GM04503 (cell line): Measurements from ENCODE around the gene CACNA1E.
"Not testable (repeated sequence)": the region's sequence is repeated elsewhere in the genome, so short reads cannot be mapped to it uniquely, and the experiment has no call there.

Experiments
- DNase-seq: peaks from one replicate; pipeline ENCODE4 v3.0.0-alpha.2; 2012; ENCODE audit warnings: low read depth

CACNA1E gene

DNA sequence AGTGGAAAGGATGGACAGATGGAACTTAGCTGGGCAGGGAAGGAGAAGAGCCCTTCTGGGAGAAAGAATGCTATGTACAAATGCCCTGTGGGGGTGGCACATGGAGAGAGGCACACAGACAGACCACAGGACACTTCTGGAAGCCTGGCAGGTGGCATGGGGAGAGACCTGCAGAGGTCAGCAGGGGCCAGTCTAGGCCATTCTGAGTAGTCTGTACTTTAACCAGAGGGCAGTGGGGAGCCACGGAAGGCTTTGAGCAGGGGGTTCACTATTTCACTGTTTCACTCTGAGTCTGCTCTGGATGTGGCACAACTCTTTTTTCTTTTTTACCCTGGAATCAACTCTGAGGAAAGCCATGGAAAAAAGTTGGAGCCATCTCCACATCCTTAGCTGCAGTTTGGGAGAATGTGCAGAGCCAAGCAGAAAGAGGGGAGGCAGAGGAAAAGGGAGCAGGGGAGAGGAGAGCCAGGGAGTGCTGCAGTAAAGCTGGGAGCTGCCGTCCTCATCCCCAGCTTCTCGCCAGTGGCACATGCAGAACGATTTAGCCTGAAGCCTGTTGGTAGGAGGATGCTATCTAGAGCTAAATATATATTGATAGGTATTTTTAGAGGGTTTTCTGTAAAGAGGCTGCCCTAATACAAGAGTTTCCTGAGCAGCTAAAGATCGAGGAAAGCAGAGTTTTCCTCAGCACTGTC is 34.0 kb downstream of the CACNA1E start:
- DNase-seq, result no peak

DNA sequence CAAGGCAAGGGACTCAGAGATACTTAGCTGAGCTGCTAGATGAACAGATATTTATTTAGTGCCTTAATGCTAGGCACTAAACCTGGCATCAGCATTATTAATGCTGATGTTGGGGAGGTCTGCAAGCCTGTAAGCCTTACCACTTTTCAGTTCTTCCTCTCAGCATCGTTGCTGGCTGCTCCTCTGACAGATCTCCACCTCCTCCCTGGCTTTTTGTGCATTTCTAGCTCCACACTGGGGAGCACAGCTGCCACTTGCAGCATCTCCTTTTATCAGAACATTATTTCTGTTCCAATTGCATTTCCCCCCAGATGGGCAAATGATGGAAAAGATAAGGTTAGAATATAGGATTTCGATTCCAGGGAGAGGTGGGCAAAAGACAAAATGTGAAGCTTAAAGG is 34.8 kb downstream of the CACNA1E start:
- DNase-seq, result no peak

DNA sequence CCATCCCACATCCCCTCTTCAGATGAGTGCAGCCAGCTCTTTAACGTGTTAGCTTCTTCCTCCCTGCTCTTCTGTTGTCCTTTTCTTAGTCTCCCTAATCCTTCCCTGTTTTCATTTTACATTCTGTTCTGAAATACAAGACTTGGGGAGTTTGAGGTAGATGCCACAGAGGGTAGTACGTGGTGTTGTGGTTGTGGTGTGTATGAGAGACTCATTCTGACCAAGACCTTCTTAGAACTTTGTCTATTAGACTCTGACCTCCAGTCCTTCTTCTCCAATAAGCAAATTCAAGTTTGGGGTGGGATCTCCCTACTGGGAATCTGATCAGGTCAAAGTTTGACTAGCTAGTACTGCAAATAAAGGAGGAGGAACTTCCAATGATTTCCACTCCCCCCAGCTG is 39.5 kb downstream of the CACNA1E start:
- no peak for DNase-seq

DNA sequence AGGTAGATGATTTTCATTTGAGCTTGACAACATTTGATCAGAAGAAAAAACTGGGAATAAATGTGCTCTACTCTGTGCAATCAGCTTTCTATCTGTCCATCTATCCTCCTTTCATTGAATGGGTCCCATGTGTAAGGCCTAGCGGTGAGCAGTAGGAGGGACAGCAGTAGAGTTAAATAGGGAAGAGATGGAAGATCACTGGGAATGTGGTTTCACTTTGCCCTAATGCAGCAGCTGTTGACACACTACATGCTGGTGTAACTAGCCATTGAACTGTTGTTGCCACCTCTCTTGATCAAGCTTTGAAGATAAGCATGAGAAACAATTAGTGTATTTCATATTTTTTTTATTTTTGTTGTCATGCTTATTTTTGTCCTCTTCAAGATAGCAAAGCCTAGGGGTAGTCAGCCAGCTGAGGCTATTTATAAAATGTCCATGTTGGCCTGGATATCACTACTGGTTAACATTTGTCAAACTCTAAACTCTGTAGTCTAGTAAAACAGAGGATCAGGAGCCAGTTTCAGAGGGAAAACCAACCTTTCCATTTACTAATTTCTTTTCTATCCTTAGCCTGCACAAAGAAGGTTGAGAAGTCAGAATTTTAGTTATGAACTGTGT is 41.9 kb downstream of the CACNA1E start:
- no peak for DNase-seq

DNA sequence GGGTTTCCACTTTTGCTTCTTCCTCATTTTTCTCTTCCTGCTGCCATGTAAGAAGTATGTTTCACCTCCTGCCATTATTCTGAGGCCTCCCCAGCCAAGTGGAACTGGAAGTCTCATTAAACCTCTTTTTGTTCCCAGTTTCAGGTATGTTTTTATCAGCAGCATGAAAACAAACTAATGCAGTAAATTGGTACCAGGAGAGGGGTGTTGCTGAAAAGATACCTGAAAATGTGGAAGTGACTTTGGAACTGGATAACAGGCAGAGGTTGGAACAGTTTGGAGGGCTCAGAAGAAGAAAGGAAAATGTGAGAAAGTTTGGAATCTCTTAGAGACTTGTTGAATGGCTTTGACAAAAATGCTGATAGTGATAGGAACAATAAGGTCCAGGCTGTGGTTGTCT is 44.9 kb downstream of the CACNA1E start:
- DNase-seq, result not testable (repeated sequence)

DNA sequence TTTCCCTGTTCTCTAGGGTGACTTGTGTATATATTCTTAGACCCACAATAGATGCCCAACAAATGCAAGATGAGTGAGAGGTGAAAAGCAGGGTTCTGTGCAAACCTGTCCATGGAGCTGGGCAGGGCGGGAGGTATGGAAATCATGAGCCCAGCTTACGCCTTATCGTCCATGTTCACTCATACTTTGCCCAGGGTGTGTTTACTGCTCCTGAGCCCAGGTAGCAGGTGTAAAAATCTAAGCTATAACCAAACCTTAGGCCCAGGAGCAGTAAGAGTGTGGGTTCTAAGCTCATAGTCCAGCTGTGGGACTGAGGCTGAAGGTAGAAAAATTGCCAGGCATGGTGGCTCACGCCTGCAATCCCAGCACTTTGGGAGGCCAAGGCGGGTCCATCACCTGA is 48.1 kb downstream of the CACNA1E start:
- no peak for DNase-seq

DNA sequence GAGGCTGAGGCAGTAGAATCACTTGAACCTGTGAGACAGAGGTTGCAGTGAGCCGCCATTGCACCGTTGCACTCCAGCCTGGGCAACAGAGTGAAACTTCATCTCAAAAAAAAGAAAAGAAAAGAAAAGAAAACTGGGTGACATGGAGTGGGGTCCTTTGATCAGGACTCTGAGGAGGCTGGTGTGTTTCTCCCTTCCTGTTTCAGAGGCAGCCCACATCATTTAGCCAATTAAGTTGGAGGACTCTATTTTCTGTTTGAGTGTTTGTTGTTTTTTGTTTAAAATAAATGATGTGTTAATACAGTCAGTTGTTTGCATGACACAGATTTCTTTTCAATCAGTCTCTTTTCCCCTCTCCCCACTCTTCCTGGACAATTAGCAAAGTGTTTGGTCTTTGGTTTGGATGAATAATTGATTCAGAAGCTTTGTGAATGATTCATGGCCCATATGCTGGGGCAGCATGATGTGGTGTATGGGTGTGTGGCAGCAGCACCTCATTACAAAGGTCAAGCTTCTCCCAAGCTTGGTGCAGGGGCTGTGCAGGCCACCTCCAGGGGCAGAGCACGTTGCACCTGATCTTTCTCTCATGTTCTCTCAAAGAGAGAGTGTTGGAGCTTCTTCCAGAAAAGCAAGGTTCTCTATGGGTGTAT is 48.8 kb downstream of the CACNA1E start:
- DNase-seq, result no peak

DNA sequence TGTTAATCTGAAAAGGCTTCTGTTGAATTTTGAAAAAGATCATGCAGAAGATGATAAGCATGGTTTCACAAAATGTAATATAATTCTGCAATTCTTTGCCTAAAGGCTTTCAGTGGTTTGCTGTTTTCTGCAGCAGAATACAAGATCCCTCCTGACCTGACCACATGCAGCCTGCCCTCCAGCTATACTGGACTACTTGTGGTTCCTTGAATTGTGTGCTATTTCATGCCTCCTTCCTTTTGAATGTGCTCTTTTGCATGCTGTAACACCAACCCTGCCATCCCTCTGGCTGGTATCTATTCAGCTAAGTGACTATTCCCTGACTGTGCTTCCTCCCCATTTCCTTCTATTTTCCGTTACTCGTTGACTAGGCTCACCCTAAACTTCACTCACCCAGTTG is 55.5 kb downstream of the CACNA1E start:
- DNase-seq, result no peak

DNA sequence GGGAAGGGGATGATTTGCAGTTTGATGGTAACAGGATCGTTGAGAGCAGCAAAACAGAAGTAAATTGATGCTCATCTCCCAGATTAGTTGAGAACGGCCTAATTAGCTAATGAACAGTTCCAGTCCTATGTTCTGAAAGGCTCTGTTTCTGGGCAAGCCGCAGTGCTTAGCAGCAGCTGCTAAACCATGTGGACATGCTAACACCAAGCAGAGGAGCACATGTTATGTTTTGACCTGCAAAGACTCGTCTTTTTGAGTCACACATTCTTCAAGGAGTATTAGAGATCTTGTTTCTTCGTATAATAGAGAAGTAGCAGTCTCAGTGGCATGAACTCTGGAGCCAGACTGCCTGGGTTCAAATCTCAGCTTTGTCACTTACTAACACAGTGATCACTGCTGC is 58.1 kb downstream of the CACNA1E start:
- DNase-seq, result no peak

DNA sequence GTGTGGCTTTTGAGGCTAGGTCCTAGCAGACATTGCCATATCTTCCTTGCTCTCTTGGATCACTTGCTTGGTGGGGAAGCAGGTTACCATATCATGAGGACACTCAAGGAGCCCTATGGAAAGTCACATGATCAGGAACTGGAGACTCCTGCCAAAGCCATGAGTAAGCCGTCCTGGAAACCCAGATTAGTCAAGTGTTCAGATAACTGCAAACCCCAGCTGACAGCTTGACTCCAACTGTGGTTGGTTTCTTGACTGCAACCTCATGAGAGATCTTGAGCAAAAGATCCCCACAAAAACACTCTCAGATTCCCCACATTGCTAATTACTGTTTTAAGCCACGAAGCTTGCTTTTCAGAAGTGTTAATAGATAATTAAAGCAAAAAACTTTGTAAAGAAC is 58.6 kb downstream of the CACNA1E start:
- no peak for DNase-seq

DNA sequence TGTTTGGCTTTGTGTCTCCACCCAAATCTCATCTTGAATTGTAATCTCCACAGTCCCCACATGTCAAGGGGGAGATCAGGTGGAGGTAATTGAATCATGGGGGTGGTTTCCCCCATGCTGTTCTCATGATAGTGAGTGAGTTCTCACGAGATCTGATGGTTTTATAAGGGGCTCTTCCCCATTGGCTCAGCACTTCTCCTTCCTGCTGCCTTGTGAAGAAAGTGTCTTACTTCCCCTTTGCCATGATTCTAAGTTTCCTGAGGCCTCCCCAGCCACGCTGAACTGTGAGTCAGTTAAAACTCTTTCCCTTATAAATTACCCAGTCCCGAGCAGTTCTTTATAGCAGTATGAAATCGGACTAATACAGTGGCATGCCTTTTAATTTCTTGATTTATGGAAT is 59.1 kb downstream of the CACNA1E start:
- DNase-seq, result not testable (repeated sequence)

DNA sequence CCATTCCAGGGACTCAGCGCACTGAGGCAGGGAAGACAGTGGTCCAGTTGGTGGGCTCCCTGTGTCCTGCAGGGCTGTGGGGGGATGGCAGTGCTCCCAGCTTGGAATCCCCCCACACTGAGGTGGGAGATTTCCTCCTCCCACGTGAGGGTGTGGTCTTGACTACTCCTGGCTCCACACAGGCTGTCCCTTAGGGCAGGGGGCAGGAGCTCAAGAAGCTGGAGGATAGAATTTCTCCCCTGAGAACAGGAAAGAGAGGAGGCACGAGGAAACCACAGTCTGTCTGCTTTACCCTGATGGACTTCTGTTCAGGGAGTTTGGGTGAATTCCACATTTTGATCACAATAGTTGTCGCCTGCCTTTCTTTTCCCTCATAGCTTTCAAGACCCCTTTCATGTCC is 62.1 kb downstream of the CACNA1E start:
- DNase-seq, result no peak

DNA sequence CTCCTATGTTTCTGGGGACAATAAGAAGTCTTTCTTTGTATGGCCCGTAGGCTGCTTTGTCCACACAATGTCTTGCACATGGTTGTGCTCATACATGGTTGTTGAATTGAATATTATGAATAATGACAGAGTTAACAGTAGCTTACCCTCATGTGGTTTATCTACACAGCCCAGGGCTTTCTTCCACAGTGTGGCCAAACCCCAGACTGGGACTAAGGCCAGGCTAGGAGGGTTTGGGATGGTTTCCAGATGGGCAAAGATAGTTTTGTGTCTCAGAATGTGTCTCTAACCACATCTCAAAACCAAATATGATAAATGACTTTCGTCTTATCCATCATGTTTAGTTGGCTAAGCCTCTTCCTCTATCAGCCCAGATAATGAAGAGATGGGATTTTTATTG is 65.2 kb downstream of the CACNA1E start:
- no peak for DNase-seq

DNA sequence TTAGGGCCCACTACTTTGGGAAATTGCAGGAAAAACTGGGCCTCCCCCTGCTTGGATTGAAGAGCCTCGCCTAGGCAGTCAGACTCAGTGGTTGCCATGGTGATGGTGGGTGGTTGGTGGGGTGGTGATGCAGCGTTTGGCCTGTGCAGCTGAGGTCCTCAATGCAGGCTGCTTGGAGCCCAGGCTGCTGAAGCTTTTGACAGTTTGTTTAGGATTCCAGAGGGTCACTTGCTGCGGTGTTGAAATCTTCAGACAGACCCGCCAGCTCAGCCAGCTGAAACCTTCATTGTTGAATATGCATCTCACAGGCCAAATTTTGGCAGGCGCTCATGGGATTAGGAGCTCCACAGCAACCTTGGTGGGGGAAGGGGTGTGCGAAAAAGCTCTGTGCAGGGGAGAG is 67.9 kb downstream of the CACNA1E start:
- no peak for DNase-seq

DNA sequence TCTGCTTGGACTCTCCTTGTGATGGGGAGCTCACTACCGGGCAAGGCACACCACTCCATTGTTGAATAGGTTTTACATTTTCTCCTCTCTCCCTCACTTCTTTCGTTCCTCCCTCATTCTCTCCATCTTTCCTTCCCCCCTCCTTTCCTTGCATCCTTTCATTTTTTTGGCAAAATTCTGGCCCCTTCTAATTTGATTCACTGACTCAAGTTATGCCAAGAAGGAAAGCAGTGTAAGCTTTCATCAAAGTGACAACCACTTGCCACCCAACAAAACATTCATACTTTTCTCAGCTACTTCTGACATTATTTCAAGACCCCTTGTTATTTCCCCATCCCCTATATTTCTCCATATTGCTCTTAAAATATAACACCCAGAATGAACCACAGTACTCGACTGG is 68.4 kb downstream of the CACNA1E start:
- DNase-seq, result no peak

DNA sequence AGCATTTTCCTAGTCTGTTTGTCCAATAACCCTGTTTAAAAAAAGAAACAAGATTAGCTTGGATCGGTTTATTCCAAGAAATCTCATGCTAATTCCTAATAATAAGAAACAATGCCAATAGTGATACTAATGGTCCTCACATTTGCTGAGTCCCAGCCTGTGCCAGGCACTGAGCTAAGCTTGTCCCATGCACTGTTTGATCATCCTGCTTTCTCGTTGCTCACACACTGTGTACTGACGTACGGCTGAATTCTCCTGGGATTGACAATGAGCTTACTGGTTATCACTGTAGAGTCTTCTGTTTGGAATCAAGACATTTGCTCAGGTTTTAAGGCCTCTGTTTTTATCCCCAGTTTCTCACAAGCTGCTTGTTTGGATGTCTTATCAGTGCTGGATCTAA is 71.1 kb downstream of the CACNA1E start:
- no peak for DNase-seq

DNA sequence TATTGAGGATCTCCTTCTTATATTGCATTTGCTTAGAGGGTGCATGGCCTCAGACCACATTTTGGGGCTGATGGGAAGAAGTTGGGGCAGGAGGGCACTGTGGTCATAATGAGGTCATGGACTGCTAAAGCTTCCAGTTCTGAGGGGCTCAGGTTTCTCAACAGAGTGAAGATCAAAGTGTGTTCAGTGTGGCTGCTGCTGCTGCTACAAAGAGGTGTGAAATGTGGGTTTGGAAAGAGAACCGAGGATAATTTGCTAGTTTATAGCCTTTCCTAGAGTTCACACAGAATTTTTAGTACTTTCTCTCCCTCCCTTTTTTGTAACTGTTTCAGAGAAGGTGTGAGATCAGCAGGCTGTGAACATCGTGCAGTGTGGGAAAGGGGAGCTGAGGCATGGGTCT is 73.3 kb downstream of the CACNA1E start:
- no peak for DNase-seq

DNA sequence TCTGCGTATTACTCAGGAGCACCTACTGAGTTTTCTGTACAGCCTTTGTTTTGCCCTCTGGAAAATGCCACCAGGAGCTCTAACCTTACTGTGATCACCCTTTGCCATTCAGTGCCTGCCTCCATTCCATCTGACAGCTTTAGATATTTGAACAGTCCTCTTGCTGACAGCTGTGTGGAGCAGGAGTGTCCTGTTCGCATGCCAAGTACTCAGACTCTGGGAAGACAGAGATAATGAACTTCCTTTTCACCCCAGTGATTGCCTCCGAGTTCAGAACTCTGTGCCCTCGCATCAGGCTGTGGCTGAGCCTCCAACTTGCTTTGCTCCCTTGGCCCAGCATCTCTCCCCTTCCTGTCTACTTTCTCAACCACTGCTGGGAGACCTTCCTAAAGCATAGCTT is 74.0 kb downstream of the CACNA1E start:
- DNase-seq, result no peak

DNA sequence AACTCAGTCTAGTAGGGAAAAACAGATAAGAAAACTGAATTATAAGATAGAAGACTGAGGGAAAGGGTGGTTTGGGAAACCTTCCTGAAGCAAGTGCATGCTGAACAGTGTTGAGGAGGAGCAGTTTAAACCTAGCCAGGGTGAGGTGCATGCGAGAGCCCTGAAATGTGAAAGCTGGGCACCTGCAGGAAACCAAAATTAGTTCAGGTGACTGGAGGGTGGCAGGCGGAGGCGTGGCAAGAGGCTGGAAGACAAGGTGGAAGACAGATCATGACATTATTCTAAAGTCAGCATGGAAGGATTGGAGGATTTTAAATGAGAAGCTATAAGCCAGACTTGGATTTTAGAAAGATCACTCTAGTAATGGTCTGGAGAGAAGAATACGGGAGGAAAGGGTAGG is 75.1 kb downstream of the CACNA1E start:
- no peak for DNase-seq

DNA sequence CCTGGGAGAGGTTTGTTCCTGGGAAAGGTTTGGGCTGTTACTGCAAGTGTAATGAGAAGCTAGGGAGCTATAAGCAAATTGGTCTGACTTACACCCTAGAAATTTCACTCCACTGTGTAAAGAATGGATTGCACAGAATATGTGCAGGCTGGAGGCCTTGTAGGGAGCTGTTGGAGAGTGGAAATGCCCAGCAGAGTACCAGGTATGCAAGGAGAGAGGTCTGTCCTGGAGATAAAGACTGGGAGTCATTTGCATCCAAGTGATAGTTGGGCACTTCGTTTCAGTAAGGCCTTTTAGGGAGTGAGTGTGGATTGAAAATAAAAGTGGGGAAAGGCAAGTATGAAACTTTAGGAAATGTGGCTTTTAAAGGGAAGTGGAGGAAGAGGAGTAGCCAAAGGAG is 75.8 kb downstream of the CACNA1E start:
- no peak for DNase-seq

DNA sequence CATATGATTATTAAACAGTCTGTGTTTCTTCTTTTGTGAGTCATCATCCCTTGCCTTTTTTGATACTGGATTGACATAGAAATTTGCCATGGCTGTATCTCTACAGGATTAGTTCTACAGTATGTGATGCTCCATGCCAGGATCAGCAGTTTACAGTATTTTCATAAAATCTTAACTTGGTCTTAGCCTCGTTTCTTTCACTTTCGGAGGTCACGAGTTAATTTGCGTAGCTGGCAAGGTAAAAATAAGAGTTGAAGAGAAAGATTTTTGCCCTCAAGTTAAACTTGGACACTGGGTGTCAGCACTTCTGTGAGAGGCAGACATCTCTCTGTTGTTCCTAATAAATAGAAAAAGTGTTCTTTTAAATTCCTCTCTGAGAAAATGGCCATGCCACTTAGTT is 79.1 kb downstream of the CACNA1E start:
- DNase-seq, result no peak

DNA sequence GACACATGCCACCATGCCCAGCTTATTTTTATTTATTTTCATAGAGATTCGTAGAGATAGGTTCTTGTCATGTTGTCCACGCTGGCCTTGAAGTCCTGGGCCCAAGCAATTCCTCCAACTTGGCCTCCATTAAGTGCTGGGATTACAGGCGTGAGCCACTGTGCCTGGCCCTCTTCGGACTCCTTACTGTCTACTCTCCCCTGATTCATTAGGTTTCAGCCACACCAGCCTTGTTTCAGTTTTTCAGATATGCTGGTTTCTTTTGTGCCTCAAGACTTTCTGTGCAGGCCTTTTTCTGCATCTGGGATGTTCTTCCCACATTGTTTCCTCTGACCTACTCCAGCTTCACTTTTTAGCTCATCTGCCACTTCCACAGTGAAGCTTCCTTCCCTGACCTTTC is 85.4 kb downstream of the CACNA1E start:
- no peak for DNase-seq

DNA sequence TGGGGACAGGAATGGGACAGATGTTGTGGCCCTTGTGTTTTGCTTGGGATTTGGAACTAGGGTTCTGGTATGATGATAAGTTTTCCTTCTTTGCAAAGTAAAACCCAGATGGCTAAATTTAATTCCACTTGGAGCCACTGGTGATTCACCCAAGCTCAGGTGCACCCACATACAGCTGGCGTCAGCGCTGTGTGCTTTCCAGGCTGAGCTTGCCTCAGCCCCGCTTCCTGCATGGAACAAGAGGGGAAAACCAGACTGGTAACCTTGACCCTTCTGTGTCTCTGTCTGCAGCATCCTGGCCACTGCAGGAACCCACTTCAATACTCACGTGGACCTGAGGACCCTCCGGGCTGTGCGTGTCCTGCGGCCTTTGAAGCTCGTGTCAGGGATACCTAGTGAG is 94.2 kb downstream of the CACNA1E start:
- no peak for DNase-seq

DNA sequence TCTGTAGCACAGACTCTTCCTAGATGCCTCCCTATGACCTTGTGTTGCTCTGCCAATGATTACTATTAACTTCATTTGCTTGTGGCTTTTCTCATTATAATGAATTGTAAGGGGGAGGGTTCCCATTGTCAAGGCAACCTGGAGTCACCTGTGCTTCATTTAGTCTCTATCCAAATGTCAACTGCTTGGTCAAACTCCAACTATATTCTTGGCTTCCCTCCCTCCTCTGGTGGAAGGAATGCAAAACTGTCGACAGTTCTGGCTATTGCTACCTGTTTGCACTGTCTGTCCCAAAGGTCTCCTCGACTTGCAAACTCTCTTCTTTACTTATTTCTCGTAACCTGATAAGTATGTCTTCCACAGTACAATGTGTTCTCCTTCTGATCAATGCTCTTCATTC is 100.3 kb downstream of the CACNA1E start:
- DNase-seq, result no peak
